DND-41 (cell line): ENCODE measurements around the gene IFRD1.

Experiments
- ATAC-seq: fragments of 200-7000 bp; cut with Tn5 transposase; 3 replicates; pipeline ENCODE4 v1.9.1; 2021; ENCODE audit warnings: low read depth; ENCODE audit not compliant: insufficient read depth
- DNase-seq: peaks from one replicate; pipeline ENCODE4 v3.0.0-alpha.2; 2020
- H2AFZ ChIP-seq: 2 replicates; pipeline ENCODE4 v1.6.0; 2012; ENCODE audit warnings: low read depth, low read length
- H3K27ac ChIP-seq: 2 replicates; pipeline ENCODE4 v1.5.1; 2012; ENCODE audit warnings: low read length, inconsistent platforms
- H3K27me3 ChIP-seq: fragments of 200-600 bp; sonication (generic); 2 replicates; pipeline ENCODE4 v1.6.0; 2012; ENCODE audit warnings: low read length, mild to moderate bottlenecking, inconsistent platforms; ENCODE audit not compliant: insufficient read depth, poor library complexity
- H3K36me3 ChIP-seq: 2 replicates; pipeline ENCODE4 v1.5.1; 2012; ENCODE audit warnings: low read length, inconsistent platforms; ENCODE audit not compliant: insufficient read depth
- H3K4me1 ChIP-seq: 2 replicates; pipeline ENCODE4 v1.5.1; 2012; ENCODE audit warnings: mild to moderate bottlenecking, low read length; ENCODE audit not compliant: insufficient read depth
- H3K4me2 ChIP-seq: 2 replicates; pipeline ENCODE4 v1.6.0; 2012; ENCODE audit warnings: mild to moderate bottlenecking, moderate library complexity, low read length, inconsistent platforms; ENCODE audit not compliant: insufficient read depth
- H3K4me3 ChIP-seq, 2 experiments: fragments of 200-600 bp in 1 of 2; shearing (Covaris generic) in 1 of 2; 2 replicates each; pipeline ENCODE4 v1.5.1; 2012 to 2016; ENCODE audit warnings: inconsistent platforms in 2 of 2, low read length in 2 of 2, mild to moderate bottlenecking in 2 of 2, low read depth in 1 of 2, moderate library complexity in 1 of 2
- H3K79me2 ChIP-seq: 2 replicates; pipeline ENCODE4 v1.6.0; 2012; ENCODE audit warnings: low read length, inconsistent platforms; ENCODE audit not compliant: insufficient read depth
- H3K9ac ChIP-seq: 2 replicates; pipeline ENCODE4 v1.6.0; 2012; ENCODE audit warnings: low read depth, mild to moderate bottlenecking, inconsistent platforms, low read length, moderate library complexity
- H3K9me3 ChIP-seq: 2 replicates; pipeline ENCODE4 v1.5.1; 2012; ENCODE audit warnings: low read length, moderate library complexity, mild to moderate bottlenecking, inconsistent platforms; ENCODE audit not compliant: insufficient read depth, severe bottlenecking
- H4K20me1 ChIP-seq: 2 replicates; pipeline ENCODE4 v1.6.0; 2012; ENCODE audit warnings: low read length; ENCODE audit not compliant: insufficient read depth
- EZH2 ChIP-seq: IDR thresholded peaks from 3 replicates; pipeline ENCODE4 v1.6.1; 2012; ENCODE audit warnings: borderline replicate concordance, low read depth, mild to moderate bottlenecking, moderate library complexity, low read length, inconsistent platforms; ENCODE audit not compliant: severe bottlenecking
- TF ChIP-seq, protein P1 (sequence below): IDR thresholded peaks from 2 replicates; pipeline ENCODE4 v1.5.1; 2012; ENCODE audit warnings: borderline replicate concordance, low read length, moderate library complexity, mild to moderate bottlenecking; ENCODE audit not compliant: poor library complexity, severe bottlenecking; ENCODE audit errors: extremely low read depth

Gene IFRD1

DNA sequence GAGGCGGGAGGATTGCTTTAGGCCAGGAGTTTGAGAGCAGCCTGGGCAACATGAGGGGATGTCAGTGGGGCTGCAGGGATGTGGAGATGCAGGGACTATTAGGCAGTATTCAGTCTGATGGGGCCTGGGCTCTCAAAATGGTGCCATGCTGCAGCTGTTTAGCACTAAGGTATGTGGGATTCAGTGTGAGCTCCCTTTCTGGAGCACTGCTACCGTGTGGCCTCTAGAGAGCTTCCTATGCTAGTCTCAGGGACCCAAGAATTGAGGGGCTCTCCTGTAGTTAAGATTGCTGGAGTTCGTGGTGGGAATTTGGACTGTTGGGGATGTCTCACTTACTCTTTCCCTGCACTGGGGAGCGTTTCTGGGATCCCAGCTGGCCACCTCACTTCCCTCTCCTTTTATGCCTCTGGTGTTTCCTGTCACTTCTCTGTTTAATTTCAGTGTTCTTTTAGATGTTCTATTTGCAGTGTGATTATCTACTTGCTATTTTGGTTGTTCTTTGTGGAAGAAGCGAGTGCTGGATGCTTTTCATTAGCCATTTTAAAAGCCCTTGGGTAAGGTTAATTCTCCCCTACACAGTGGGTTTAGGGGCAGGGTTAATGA, 53.9 kb downstream of the IFRD1 start:
- TF ChIP-seq EZH2, result no peak
- TF ChIP-seq, protein P1, sequence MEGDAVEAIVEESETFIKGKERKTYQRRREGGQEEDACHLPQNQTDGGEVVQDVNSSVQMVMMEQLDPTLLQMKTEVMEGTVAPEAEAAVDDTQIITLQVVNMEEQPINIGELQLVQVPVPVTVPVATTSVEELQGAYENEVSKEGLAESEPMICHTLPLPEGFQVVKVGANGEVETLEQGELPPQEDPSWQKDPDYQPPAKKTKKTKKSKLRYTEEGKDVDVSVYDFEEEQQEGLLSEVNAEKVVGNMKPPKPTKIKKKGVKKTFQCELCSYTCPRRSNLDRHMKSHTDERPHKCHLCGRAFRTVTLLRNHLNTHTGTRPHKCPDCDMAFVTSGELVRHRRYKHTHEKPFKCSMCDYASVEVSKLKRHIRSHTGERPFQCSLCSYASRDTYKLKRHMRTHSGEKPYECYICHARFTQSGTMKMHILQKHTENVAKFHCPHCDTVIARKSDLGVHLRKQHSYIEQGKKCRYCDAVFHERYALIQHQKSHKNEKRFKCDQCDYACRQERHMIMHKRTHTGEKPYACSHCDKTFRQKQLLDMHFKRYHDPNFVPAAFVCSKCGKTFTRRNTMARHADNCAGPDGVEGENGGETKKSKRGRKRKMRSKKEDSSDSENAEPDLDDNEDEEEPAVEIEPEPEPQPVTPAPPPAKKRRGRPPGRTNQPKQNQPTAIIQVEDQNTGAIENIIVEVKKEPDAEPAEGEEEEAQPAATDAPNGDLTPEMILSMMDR, result no peak
- H3K36me3 ChIP-seq, result no peaks in the 10 kb centered on the region
- DNase-seq, result no peak
- no peaks in the 10 kb centered on the region for H3K27me3 ChIP-seq
- H3K79me2 ChIP-seq, result no peaks in the 10 kb centered on the region
- H3K9ac ChIP-seq, result no peak overlapping the region
- H3K4me3 ChIP-seq, result no peak overlapping the region
- ATAC-seq, result no peak
- no peak overlapping the region for H3K27ac ChIP-seq
- no peaks in the 10 kb centered on the region for H4K20me1 ChIP-seq
- H3K4me2 ChIP-seq, result no peak overlapping the region
- H3K4me1 ChIP-seq, result no peaks in the 10 kb centered on the region
- no peak overlapping the region for H2AFZ ChIP-seq
- H3K9me3 ChIP-seq, result no peaks in the 10 kb centered on the region

DNA sequence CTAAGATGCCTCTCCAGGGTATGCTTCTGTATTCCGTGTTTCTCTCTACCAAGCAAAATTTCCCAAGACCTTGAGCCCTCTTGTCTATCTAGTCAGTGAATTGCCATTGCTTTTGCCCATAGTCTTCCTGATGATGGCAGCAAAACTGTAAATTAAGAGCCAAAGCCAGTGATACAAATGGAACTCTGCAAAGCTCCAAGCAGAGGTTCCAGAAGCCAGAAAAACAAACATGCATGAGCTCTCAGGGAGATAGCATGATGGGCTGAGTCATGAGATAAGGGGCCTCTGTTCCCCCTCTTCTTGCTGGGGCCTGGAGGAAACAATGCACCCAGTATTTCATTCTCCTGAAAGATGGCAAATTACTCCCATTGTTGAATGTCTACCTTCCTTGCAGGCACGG, 55.2 kb downstream of the IFRD1 start:
- H3K9ac ChIP-seq, result no peak overlapping the region
- TF ChIP-seq, protein P1, result no peak
- TF ChIP-seq EZH2, result no peak
- ATAC-seq, result no peak
- H3K4me3 ChIP-seq, result no peak overlapping the region
- H3K4me1 ChIP-seq, result no peaks in the 10 kb centered on the region
- no peaks in the 10 kb centered on the region for H3K27me3 ChIP-seq
- H2AFZ ChIP-seq, result no peak overlapping the region
- H3K9me3 ChIP-seq, result no peaks in the 10 kb centered on the region
- H4K20me1 ChIP-seq, result no peaks in the 10 kb centered on the region
- no peaks in the 10 kb centered on the region for H3K79me2 ChIP-seq
- no peaks in the 10 kb centered on the region for H3K36me3 ChIP-seq
- no peak overlapping the region for H3K27ac ChIP-seq
- DNase-seq, result no peak
- H3K4me2 ChIP-seq, result no peak overlapping the region

DNA sequence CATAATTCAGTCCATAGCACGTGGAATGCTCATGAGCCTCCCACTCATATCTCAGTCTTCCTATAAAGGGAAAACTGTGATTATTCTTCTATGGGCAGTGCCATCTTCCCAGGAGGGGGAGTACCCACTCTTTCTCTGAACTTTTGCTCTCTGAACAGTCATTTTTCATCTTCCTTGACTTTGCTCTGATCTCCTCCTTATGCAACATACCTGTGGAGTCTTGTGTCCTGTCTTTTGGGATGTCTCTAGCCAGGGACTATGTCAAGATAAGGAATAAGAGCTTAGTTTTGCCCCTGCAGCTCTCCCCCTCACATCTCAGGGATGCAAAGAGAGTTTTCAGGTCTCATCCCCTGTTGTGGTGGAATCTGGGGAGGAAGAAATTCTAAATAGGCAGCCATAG, 58.1 kb downstream of the IFRD1 start:
- H3K36me3 ChIP-seq, result no peaks in the 10 kb centered on the region
- no peak overlapping the region for H3K9ac ChIP-seq
- ATAC-seq (no peak), DNase-seq (no peak)
- H2AFZ ChIP-seq, result no peak overlapping the region
- H3K27ac ChIP-seq, result no peak overlapping the region
- TF ChIP-seq, protein P1, result no peak
- TF ChIP-seq EZH2, result no peak
- H3K79me2 ChIP-seq, result no peaks in the 10 kb centered on the region
- no peak overlapping the region for H3K4me3 ChIP-seq
- no peaks in the 10 kb centered on the region for H4K20me1 ChIP-seq
- H3K9me3 ChIP-seq, result no peaks in the 10 kb centered on the region
- H3K4me2 ChIP-seq, result no peak overlapping the region
- H3K27me3 ChIP-seq, result no peaks in the 10 kb centered on the region
- H3K4me1 ChIP-seq, result no peaks in the 10 kb centered on the region
